ENCODE measurements around the gene KIAA0586.
A peak's percentile ranks its signal among the peaks of the same experiment; 100 is the strongest.
"Not testable (repeated sequence)": the region's sequence is repeated elsewhere in the genome, so short reads cannot be mapped to it uniquely, and the experiment has no call there.

The KIAA0586 gene

DNA sequence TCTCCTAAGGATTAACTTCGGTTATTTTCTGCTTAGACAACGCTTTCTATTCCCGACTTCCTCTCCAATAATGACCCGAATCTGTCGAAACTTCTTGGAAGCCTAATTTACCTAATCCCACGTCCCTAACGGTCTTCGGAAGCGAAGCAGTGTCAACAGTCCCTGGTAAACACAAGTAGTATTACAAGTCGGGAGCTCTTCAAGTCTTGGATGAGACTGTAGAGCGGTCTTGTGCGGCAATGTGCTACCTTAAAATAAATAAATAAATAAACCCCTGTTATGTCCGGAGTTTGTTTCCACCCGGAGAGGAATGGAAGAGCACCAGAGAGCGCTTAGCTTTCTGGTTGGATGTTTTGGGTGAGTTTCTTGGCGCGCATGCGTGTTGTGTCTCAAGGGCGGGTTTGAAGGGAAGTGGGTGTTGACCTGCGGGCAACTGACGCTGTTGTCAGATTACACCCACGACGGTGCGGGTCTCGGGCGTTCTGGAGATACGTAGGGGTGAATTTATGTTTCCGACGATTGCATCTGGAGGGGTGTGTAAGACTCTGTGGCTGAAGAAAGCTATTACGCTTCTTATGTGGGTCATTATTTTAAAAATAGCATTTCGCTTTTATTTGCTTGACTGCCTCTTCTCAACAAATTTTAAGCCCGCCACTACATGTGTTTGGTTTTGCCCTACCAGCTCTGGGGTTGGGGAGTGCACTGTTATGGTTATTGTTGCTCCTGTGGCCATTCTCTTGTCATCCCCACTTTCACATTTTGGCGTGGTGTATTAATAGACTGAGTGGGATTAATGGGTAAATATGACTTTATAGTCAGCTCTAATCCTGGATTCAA lies at the start of gene KIAA0586, which contains the start of gene TIMM9:
KIAA0586 (plus strand) TSS at position 439 of the 837 bp plus-strand sequence. CDS start 546 bp downstream, outside the sequence.
TIMM9 (minus strand) TSS at position 251 of the 837 bp plus-strand sequence. CDS start 15,586 bp downstream, outside the sequence.
- peak; percentile 93 for DNase-seq (ENCODE audit: low read depth, low spot score)

GRCh38 chr14:58390830-58391229 lies 36.7 kb upstream of the KIAA0586 start:
- DNase-seq (ENCODE audit: low read depth, low spot score): no peak

DNA sequence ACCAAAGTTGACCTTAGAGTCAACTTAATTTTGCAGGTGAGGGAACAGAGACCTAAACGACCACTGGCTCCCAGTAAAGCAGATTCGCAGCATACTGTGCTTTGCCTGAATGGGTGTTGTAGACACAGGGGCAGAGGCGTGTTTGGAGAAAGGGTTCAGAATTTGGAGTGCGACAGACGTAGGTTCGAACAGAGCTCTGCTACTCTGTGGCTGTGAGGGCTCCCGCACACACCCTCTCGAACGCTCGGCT lies 32.0 kb upstream of the KIAA0586 start:
- no peak for DNase-seq (ENCODE audit: low read depth, low spot score)

DNA sequence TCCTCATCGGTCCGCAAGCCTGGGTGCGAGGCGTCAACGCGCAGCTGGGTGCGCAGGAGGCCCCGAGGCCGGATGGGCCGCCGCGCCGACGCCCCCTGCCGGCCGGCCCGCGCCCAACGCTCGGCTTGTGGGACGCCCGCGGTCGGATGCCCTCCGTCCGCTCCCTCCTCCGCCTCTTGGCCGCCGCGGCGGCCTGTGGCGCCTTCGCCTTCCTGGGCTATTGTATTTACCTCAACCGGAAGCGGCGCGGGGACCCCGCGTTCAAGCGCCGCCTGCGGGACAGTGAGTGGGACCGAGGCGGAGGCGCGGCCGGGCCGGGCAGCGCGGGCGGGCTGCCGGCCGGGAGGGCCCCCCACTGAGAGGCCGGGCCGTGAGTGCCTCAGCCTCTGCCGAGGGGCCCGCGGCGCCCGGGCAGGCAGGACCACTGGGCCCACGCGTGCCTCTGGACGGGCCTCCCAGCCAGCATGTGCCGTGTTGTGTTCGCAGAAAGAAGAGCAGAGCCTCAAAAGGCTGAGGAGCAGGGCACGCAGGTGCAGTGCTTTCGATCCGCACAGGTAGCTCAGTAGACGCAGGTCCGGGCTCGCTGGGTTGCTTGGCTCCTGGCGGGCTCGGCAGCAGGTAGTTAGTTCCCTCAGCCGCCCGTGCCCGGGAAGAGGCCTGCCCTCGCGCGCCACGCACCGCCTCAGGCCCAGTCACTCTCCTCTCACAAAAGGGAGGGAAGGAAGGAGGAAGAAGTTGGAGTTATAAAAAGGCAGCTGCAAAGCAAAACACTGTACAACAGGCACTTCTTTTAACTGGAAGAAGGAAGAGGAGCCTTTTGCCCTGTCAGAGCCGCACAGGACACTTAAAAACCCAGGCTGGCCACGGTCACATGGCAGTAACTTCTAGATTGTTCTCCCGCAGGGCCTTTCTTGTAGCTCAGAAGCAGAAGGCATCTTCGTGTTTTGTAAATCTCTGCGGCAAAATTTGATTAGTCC lies 31.4 kb upstream of the KIAA0586 start, which contains the start of gene TOMM20L:
TOMM20L (plus strand) TSS at position 119 of the 977 bp plus-strand sequence; CDS start at position 147, 28 bp downstream.
- DNase-seq (ENCODE audit: low read depth, low spot score): no peak

- no peak for DNase-seq (ENCODE audit: low read depth, low spot score)
Measured at GRCh38 chr14:58397156-58397555, 30.4 kb upstream of the KIAA0586 start.

DNA sequence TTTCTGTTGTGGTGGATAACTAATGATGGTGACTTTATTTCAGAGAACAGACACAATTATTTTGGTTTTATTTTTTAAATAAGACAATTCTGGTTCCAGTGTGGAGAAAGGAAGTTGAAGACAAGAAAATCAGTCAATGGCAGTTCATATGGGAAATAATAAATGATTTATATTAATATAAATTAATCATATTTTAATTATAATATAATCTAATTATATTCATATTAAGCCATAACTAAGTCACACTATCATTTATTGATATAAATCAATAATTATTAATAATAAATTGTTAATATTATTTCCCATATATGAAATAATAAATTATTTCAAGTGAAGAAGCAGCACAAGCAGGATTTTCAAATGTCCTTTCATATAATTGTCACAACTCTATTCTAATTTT lies 29.0 kb upstream of the KIAA0586 start:
- DNase-seq (ENCODE audit: low read depth, low spot score): no peak

- DNase-seq (ENCODE audit: low read depth, low spot score): no peak
Measured at GRCh38 chr14:58398895-58399294, 28.6 kb upstream of the KIAA0586 start.

DNA sequence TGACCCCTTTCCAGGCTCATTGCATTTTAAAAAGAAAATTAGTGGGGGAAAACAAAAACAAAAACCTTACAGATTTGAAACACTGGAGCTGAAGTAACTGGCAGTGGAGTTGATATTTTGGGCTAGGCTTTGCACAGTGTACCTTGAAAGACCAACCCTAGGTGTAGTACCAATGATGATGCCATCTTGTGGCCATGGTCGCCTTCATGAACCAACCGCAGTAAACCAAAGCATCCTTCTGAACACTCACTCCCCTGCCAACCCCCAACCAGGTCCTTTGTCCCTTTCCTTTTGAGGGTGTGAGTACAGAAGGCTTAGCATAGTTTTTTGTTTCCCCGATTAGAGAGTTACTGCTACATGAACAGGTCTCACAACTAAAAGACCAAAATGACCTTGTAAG lies 25.9 kb upstream of the KIAA0586 start:
- no peak for DNase-seq (ENCODE audit: low read depth, low spot score)

- DNase-seq (ENCODE audit: low read depth, low spot score): no peak
Measured at GRCh38 chr14:58408681-58409215, 18.8 kb upstream of the KIAA0586 start.

- DNase-seq (ENCODE audit: low read depth, low spot score): no peak
Measured at GRCh38 chr14:58414845-58415244, 12.7 kb upstream of the KIAA0586 start.

GRCh38 chr14:58415636-58416547 lies 11.6 kb upstream of the KIAA0586 start:
- no peak for DNase-seq (ENCODE audit: low read depth, low spot score)

- not testable (repeated sequence) for DNase-seq (ENCODE audit: low read depth, low spot score)
Measured at GRCh38 chr14:58416934-58417333, 10.6 kb upstream of the KIAA0586 start.

- no peak for DNase-seq (ENCODE audit: low read depth, low spot score)
Measured at GRCh38 chr14:58426670-58427280, 744 bp upstream of the KIAA0586 start.

DNA sequence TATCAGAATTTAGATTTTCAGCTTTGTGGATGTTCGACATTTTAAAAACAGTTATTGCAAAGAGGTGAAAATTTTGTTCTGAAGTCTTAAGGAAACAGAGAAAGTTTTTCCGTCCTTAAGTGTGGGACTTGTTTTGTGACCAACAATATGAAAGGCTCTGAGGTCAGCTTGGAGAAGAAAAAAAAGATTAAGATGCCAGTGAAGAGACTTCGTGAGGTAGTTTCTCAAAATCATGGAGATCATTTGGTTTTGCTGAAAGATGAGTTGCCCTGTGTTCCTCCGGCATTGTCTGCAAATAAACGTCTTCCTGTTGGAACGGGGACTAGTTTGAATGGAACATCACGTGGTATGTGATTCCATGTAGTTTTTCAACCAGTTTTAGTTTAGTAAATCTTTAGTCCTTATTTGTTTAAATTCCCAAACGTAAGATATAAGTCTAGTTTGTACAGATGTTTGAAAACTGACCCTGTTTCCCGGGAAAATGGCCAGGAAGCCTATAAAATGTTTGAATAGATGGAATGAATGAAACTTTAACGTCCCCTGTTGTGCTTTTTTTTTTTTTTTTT lies 682 bp downstream of the KIAA0586 start:
- peak; percentile 5 for DNase-seq (ENCODE audit: low read depth, low spot score)

DNA sequence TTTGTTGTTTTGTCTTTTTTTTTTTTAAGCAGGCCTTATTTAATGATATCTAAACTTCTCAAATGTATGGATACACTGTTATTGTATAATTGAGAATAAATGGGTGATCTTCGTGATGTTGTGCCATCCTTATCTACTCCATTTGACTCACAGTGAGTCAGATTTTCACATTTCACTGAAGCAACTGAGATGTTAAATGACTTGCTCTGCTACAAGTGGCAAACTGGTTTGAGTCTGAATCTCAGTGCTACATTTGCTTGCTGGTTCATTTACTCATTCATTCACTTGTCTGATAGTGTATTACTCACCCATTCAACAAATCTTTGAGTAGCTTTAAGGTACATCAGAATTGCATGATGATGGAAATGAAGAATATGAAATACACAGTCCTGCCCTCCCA lies 2.6 kb downstream of the KIAA0586 start:
- no peak for DNase-seq (ENCODE audit: low read depth, low spot score)

DNA sequence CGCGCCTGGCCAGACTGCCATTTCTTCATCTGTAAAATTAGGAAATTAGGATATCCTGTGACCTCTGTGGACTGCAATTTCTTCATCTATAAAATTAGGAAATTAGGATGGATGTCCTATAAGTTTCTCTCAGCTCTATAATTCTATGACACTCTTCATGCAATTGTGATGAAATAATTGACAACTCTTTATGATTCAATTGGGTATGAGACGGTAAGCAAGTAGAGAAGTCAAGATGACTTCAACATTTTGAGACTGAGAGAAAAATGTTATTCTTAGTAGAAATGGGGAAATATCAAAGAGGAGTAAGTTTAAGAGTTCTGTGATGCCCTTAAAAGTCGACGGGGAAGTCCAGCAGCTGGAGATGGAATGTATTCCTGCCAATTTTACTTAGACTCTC lies 12.0 kb downstream of the KIAA0586 start:
- no peak for DNase-seq (ENCODE audit: low read depth, low spot score)

GRCh38 chr14:58444627-58445026 lies 17.1 kb downstream of the KIAA0586 start:
- DNase-seq (ENCODE audit: low read depth, low spot score): no peak

DNA sequence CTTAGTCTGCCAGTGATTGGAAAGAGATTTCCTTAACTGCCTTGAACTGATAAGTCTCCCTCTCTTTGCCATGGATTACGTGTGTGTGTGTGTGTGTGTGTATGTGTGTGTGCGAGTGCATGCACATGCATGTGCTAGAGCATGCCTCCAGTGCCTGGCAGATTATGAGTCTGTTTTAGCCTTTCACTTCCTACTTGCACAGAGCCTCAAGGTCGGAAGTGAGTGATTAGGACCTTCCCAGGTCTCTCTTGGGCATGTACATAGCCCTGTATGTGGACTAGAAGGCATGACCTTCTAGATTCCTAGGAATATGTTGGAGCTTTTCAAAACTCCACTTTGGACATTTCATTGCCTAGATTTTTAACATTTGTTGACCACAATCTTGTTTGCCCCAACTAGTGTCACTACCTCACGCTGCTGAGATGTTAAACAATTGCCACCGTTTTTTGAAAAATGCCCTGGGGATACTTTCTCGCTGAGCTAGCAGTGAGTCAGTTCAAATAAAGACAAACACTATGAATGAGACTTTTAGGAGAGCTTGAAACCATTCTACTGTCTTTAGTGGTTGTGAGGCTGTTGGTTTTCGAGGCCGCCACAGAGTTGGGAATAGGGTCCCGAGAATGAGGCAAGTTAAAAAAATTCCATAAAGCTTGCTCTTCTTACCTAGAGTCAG lies 28.2 kb downstream of the KIAA0586 start:
- DNase-seq (ENCODE audit: low read depth, low spot score): no peak

GRCh38 chr14:58460772-58461171 lies 33.3 kb downstream of the KIAA0586 start:
- DNase-seq (ENCODE audit: low read depth, low spot score): no peak

DNA sequence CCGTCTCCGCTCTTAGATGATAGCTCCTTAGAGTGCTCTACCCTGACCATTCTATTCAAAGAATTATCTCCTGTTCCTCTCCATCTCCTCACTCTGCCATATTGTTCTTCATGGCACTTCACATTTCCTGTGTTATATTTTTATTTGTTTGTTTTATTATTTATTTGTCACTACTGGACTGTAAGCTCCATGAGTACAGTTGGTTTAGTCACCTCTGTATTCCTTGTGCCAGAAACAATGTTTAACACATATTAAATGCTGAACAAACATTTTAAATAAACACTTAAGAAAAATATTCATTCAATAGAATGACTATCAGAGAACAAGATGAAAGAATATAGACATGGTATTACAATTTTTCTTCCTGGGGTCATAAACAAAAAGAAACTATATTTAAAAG lies 35.6 kb downstream of the KIAA0586 start:
- no peak for DNase-seq (ENCODE audit: low read depth, low spot score)

Data from brain pericyte (primary cell).